HEK293 (cell line): ENCODE data around the gene SORCS3.

Experiments used
- CTCF ChIA-PET: fragments of 350-600 bp; formaldehyde crosslinking; extraction: SDS; loops from one replicate; lab custom pipeline; 2021; ENCODE audit warnings: antibody characterized with exemption; lab: Yijun Ruan, JAX
- POLR2A ChIA-PET: fragments of 300-600 bp; formaldehyde crosslinking; extraction: SDS; loops from one replicate; lab custom pipeline; 2020; ENCODE audit warnings: antibody characterized with exemption, inconsistent platforms; lab: Yijun Ruan, JAX
- H3K27ac ChIP-seq: fragments of 200-500 bp; sonication (Bioruptor generic); 2 replicates; pipeline ENCODE4 v1.5.1; 2014; ENCODE audit warnings: low read depth, low read length, control low read depth, inconsistent platforms; ENCODE audit errors: extremely low read depth
- H3K36me3 ChIP-seq, 2 experiments: fragments of 200-500 bp in 1 of 2; sonication (Bioruptor generic) in 1 of 2; 1 replicate in 1 of 2; 2 replicates in 1 of 2; pipeline ENCODE4 v1.5.1; 2014 to 2017; ENCODE audit warnings: inconsistent platforms in 2 of 2, low read length in 2 of 2; ENCODE audit not compliant: control insufficient read depth in 2 of 2, insufficient read depth in 1 of 2
- H3K4me1 ChIP-seq: fragments of 200-500 bp; sonication (Bioruptor generic); 2 replicates; pipeline ENCODE4 v1.5.1; 2014; ENCODE audit warnings: mild to moderate bottlenecking, low read length, inconsistent platforms; ENCODE audit not compliant: control insufficient read depth, insufficient read depth
- H3K4me3 ChIP-seq: 2 replicates; pipeline ENCODE4 v1.5.1; 2011; ENCODE audit warnings: low read depth, mild to moderate bottlenecking, control low read depth, low read length, moderate library complexity
- H3K9me3 ChIP-seq: fragments of 200-500 bp; sonication (Bioruptor generic); 2 replicates; pipeline ENCODE4 v1.5.1; 2014; ENCODE audit warnings: low read depth, low read length, inconsistent platforms; ENCODE audit not compliant: control insufficient read depth, insufficient read depth
- GLI2 ChIP-seq: fragments of 450-650 bp; formaldehyde crosslinking; IDR thresholded peaks from 2 replicates; pipeline ENCODE4; 2017; ENCODE audit warnings: missing biosample characterization, missing genetic modification characterization, low read depth, borderline replicate concordance
- YY2 ChIP-seq: fragments of 450-650 bp; formaldehyde crosslinking; IDR thresholded peaks from 2 replicates; pipeline ENCODE4 v1.5.1; 2016; ENCODE audit warnings: missing biosample characterization, missing genetic modification characterization
- ZBTB11 ChIP-seq: fragments of 450-650 bp; formaldehyde crosslinking; conservative IDR thresholded peaks from 2 replicates; pipeline ENCODE4 v1.5.1; 2016; ENCODE audit warnings: low read depth, missing biosample characterization, missing genetic modification characterization
- ZBTB44 ChIP-seq: fragments of 450-650 bp; IDR thresholded peaks from 2 replicates; pipeline ENCODE4 v1.5.1; 2018; ENCODE audit warnings: missing biosample characterization, mild to moderate bottlenecking, missing genetic modification characterization
- ZBTB48 ChIP-seq: fragments of 450-650 bp; formaldehyde crosslinking; IDR thresholded peaks from 2 replicates; pipeline ENCODE4 v1.5.1; 2016; ENCODE audit warnings: missing biosample characterization, missing genetic modification characterization
- ZBTB7A ChIP-seq: fragments of 450-650 bp; formaldehyde crosslinking; IDR thresholded peaks from 2 replicates; pipeline ENCODE4 v1.5.1; 2016; ENCODE audit warnings: low read depth, missing biosample characterization, missing genetic modification characterization
- ZNF146 ChIP-seq: fragments of 450-650 bp; formaldehyde crosslinking; IDR thresholded peaks from 2 replicates; pipeline ENCODE4 v1.5.1; 2016; ENCODE audit warnings: missing biosample characterization, missing genetic modification characterization
- ZNF148 ChIP-seq: fragments of 450-650 bp; formaldehyde crosslinking; IDR thresholded peaks from 2 replicates; pipeline ENCODE4 v1.5.0; 2017; ENCODE audit warnings: missing biosample characterization, missing genetic modification characterization, borderline replicate concordance
- ZNF302 ChIP-seq: fragments of 450-650 bp; formaldehyde crosslinking; IDR thresholded peaks from 2 replicates; pipeline ENCODE4 v1.5.1; 2016; ENCODE audit warnings: missing biosample characterization, missing genetic modification characterization, low read depth
- ZNF350 ChIP-seq: fragments of 450-650 bp; formaldehyde crosslinking; IDR thresholded peaks from 2 replicates; pipeline ENCODE4 v1.5.0; 2017; ENCODE audit warnings: missing biosample characterization, mild to moderate bottlenecking, missing genetic modification characterization
- ZNF623 ChIP-seq: fragments of 450-650 bp; formaldehyde crosslinking; IDR thresholded peaks from 2 replicates; pipeline ENCODE4 v1.5.1; 2016; ENCODE audit warnings: missing biosample characterization, missing genetic modification characterization
- ZNF654 ChIP-seq: fragments of 450-650 bp; formaldehyde crosslinking; IDR thresholded peaks from 2 replicates; pipeline ENCODE4 v1.5.1; 2016; ENCODE audit warnings: low read depth, missing biosample characterization, missing genetic modification characterization
- ZNF660 ChIP-seq: fragments of 450-650 bp; IDR thresholded peaks from 2 replicates; pipeline ENCODE4 v1.5.1; 2018; ENCODE audit warnings: missing biosample characterization, mild to moderate bottlenecking, missing genetic modification characterization
- ZNF704 ChIP-seq: fragments of 450-650 bp; formaldehyde crosslinking; IDR thresholded peaks from 2 replicates; pipeline ENCODE4 v1.5.1; 2016; ENCODE audit warnings: missing biosample characterization, missing genetic modification characterization

The SORCS3 gene

GRCh38 chr10:104906112-104906511, 265.0 kb downstream of the SORCS3 start:
- no peaks in the 10 kb centered on the region for H3K9me3 ChIP-seq
- H3K36me3 ChIP-seq = no peaks in the 10 kb centered on the region
- H3K4me3 ChIP-seq = no peak overlapping the region
- H3K4me1 ChIP-seq = no peaks in the 10 kb centered on the region
- ChIA-PET CTCF (interaction anchor here (0.6 kb wide), 1 partner anchor 29 kb away, joined by 3 read pairs; no protein-coding TSS in a partner anchor), POLR2A (no interaction called here)
- TF ChIP-seq YY2 (no peak), ZNF350 (tag by site-specific recombination) (no peak), ZBTB48 (no peak), ZBTB44 (tag by site-specific recombination) (no peak), ZNF302 (no peak), ZNF148 (tag by site-specific recombination) (no peak), ZBTB11 (tag by site-specific recombination) (no peak)
- no peak overlapping the region for H3K27ac ChIP-seq

GRCh38 chr10:104907521-104907920, 266.4 kb downstream of the SORCS3 start:
- H3K9me3 ChIP-seq = no peaks in the 10 kb centered on the region
- POLR2A ChIA-PET = no interaction called here
- no peaks in the 10 kb centered on the region for H3K36me3 ChIP-seq
- no peak overlapping the region for H3K27ac ChIP-seq
- TF ChIP-seq ZNF623 (tag by site-specific recombination) (no peak), ZNF654 (tag by site-specific recombination) (no peak), ZNF660 (tag by site-specific recombination) (no peak), GLI2 (tag by site-specific recombination) (no peak), ZBTB48 (no peak), ZNF704 (no peak), ZBTB7A (tag by site-specific recombination) (no peak), ZNF146 (tag by site-specific recombination) (no peak)
- TF ChIP-seq, all 188 proteins: peak for 0
- no peak overlapping the region for H3K4me3 ChIP-seq
- CTCF ChIA-PET = no interaction called here
- no peaks in the 10 kb centered on the region for H3K4me1 ChIP-seq
